Neutrophil (primary cell): ENCODE data around the gene EXOC4.

Experiments
- H3K27ac ChIP-seq: fragments of 200-600 bp; sonication (generic); 2 replicates; pipeline ENCODE4 v1.5.1; 2016; ENCODE audit warnings: mild to moderate bottlenecking, moderate library complexity
- H3K27me3 ChIP-seq: fragments of 200-600 bp; sonication (generic); 2 replicates; pipeline ENCODE4 v1.6.0; 2016; ENCODE audit warnings: mild to moderate bottlenecking
- H3K36me3 ChIP-seq: fragments of 200-600 bp; sonication (generic); 2 replicates; pipeline ENCODE4 v1.5.1; 2017
- H3K4me1 ChIP-seq, 2 experiments: fragments of 200-600 bp in 1 of 2; sonication (generic) in 1 of 2; 1 replicate in 1 of 2; 2 replicates in 1 of 2; pipeline versions ENCODE4 v1.5.1 to v1.6.1; 2013 to 2016; ENCODE audit warnings: low read depth in 1 of 2, low read length in 1 of 2, mild to moderate bottlenecking in 1 of 2, moderate library complexity in 1 of 2; ENCODE audit not compliant: control insufficient read depth in 1 of 2, insufficient read depth in 1 of 2
- H3K4me3 ChIP-seq, 2 experiments: fragments of 200-600 bp in 1 of 2; sonication (generic) in 1 of 2; 1 replicate in 1 of 2; 2 replicates in 1 of 2; pipeline ENCODE4 v1.5.1; 2013 to 2016; ENCODE audit warnings: low read depth in 1 of 2, low read length in 1 of 2, mild to moderate bottlenecking in 1 of 2, moderate library complexity in 1 of 2
- H3K9me3 ChIP-seq: fragments of 200-600 bp; sonication (generic); 2 replicates; pipeline ENCODE4 v1.5.1; 2016
- TF ChIP-seq, protein P1 (sequence below): fragments of 200-600 bp; sonication (generic); IDR thresholded peaks from 2 replicates; pipeline ENCODE4 v1.5.1; 2016; ENCODE audit warnings: antibody characterized with exemption

EXOC4 gene

DNA sequence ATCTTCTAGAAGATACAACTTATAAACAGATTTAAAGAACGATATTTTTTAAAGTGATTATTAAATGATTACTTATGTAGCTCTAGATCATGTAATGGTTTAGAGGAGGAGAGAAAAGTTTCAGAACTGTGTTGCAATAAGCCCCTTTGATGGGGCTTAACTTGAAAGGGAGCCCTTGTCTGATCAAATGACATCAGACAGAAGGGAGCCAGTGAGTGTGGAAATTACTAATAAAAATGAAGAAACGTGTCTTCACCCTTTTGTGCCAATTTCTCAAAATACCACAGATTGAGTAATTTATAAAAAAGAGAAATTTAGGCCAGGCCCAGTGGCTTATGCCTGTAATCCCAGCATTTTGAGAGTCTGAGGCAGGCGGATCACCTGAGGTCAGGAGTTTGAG is 318.2 kb downstream of the EXOC4 start:
- Histone ChIP-seq H3K4me3 (no peak overlapping the region), H3K27me3 (no peaks in the 10 kb centered on the region), H3K9me3 (no peaks in the 10 kb centered on the region), H3K36me3 (no peaks in the 10 kb centered on the region), H3K27ac (no peak overlapping the region), H3K4me1 (peaks cover 20 to 22% of the 10 kb centered on the region in 2 experiments)
- TF ChIP-seq, protein P1, sequence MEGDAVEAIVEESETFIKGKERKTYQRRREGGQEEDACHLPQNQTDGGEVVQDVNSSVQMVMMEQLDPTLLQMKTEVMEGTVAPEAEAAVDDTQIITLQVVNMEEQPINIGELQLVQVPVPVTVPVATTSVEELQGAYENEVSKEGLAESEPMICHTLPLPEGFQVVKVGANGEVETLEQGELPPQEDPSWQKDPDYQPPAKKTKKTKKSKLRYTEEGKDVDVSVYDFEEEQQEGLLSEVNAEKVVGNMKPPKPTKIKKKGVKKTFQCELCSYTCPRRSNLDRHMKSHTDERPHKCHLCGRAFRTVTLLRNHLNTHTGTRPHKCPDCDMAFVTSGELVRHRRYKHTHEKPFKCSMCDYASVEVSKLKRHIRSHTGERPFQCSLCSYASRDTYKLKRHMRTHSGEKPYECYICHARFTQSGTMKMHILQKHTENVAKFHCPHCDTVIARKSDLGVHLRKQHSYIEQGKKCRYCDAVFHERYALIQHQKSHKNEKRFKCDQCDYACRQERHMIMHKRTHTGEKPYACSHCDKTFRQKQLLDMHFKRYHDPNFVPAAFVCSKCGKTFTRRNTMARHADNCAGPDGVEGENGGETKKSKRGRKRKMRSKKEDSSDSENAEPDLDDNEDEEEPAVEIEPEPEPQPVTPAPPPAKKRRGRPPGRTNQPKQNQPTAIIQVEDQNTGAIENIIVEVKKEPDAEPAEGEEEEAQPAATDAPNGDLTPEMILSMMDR: no peak

DNA sequence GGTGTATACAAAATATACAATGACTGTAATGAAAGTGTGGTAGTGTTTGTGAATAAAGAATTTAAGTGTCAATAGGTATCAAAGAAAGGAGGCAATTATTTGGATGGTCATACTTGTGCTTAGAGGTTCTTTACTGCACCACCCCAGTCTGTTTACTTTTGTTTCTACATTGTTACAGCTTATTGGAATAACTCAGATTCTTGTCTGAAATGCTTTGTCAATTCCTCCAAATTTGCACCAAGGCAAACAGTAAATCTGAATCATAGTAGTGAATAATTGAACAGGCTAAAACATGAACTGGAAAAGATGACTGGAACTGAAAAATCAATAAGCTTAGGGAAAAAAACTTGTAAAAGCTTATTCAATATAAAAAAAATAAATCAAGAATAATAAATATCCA is 319.2 kb downstream of the EXOC4 start:
- H3K4me1 ChIP-seq: peaks cover 20 to 22% of the 10 kb centered on the region in 2 experiments
- H3K27me3 ChIP-seq: no peaks in the 10 kb centered on the region
- no peaks in the 10 kb centered on the region for H3K9me3 ChIP-seq
- H3K36me3 ChIP-seq: no peaks in the 10 kb centered on the region
- H3K4me3 ChIP-seq: no peak overlapping the region
- H3K27ac ChIP-seq: no peak overlapping the region
- TF ChIP-seq, protein P1: no peak

DNA sequence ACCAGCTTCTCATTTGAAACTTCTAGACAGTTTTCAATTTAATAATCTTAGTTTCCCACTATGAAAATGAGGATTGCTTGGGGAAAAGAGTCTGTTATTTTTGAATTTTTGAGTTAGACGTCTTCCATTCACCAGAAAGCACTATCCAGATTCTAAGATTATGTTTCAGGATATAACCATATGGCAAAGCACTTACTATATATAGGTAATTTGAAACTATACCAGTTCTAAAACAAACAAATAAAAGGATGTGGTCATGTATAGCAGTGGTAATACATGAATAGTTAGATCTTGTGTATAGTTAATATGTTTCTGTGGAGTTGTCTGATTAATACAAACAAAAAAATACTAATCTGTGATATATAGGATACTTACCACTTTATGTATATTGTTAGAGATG is 320.0 kb downstream of the EXOC4 start:
- no peaks in the 10 kb centered on the region for H3K9me3 ChIP-seq
- H3K4me3 ChIP-seq: no peak overlapping the region
- TF ChIP-seq, protein P1: no peak
- H3K36me3 ChIP-seq: no peaks in the 10 kb centered on the region
- H3K27me3 ChIP-seq: no peaks in the 10 kb centered on the region
- H3K4me1 ChIP-seq: peaks cover 20 to 22% of the 10 kb centered on the region in 2 experiments
- H3K27ac ChIP-seq: no peak overlapping the region

DNA sequence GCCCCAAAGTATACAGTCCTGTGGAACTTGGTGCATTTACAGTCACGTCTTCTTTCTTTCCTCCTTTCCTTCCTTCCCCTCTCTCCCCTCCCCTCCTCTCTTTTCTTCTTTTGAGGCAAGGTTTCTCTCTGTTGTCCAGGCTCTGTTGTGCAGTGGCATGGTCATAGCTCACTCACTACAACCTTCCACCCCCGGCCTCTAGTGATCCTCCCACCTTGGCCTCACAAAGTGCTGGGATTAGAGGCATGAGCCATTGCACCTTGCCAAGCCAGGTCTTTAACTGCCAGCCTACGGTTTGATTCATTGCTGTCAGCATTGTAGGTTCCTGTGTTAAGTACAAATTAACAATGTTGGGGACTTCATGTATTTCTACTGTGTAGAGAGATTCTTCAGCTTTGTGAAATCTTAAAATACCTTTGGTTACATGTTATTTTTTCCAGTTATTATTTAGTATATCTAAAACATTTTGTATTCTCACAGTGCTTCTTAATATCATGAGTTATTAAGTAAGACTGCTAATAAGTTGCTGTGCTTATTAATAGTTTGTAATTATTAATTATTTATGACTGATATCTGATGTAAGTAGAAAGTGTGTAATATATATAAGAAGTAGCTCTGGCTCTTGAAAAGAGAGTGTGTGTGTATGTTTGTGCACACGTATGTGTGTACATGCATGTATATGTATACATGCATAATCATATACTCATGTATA is 320.8 kb downstream of the EXOC4 start:
- H3K4me3 ChIP-seq: no peak overlapping the region

DNA sequence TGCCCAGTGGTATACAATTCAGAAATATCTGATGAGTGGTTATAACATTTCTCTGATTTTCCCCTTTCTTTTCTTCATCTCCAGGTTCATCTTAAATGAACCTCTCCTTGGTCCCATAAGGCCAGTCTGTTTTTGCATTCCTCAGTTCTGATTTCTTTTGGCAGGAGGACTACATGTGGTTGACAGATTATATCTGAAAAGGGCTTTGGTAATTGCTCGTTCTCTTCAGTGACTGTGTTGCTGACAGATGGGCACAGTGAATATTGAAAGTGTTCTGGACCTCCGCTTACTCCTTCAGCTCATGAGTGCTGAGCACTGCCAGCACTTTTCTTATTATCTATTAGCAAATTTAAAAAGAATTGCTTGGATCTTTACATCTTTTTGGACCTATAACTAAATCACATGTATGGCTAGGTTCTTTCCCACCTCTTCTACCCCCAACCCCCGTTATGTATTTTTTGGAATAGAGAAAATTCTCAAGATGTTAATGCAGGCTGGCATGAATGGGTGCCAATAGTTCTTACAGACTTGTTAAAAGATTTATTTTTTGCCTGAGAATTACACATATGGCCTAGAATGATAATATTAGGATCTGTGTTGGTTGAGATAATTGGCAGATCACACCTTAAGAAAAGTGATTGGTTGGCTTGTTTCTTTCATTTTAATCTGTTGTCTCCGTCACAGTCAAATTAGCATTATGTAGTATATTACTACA is 323.0 kb downstream of the EXOC4 start:
- H3K27me3 ChIP-seq: no peaks in the 10 kb centered on the region
- H3K27ac ChIP-seq: no peak overlapping the region
- peaks cover 12 to 14% of the 10 kb centered on the region in 2 experiments for H3K4me1 ChIP-seq
- no peaks in the 10 kb centered on the region for H3K36me3 ChIP-seq
- no peak overlapping the region for H3K4me3 ChIP-seq
- no peaks in the 10 kb centered on the region for H3K9me3 ChIP-seq
- TF ChIP-seq, protein P1: no peak

More for the DNA sequence above, 320.8 kb downstream of the EXOC4 start:
- TF ChIP-seq, protein P1: no peak
- Histone ChIP-seq H3K27ac (no peak overlapping the region), H3K27me3 (no peaks in the 10 kb centered on the region), H3K36me3 (no peaks in the 10 kb centered on the region), H3K9me3 (no peaks in the 10 kb centered on the region), H3K4me1 (peaks cover 20 to 22% of the 10 kb centered on the region in 2 experiments)
